NCI-H510A treated with DMSO at 0.1 percent for 48 hours (cell line): Measurements from ENCODE around the gene SLCO1B1.
"Not testable (repeated sequence)": the region's sequence is repeated elsewhere in the genome, so short reads cannot be mapped to it uniquely, and the experiment has no call there.

ENCODE experiments used
- DNase-seq: peaks from one replicate; lab custom pipeline; 2025; lab: John Stamatoyannopoulos, UW

Gene SLCO1B1

GRCh38 chr12:21130998-21131397, at the start of gene SLCO1B1:
Gene SLCO1B1, plus strand, starts transcription at chr12:21131194. Its CDS starts 10,381 bp downstream, at chr12:21141575.
- no peak for DNase-seq

- not testable (repeated sequence) for DNase-seq
Measured at GRCh38 chr12:21084753-21085152, 46.2 kb upstream of the SLCO1B1 start.

- DNase-seq: no peak
Measured at GRCh38 chr12:21111732-21112131, 19.3 kb upstream of the SLCO1B1 start.

GRCh38 chr12:21113266-21113665, 17.7 kb upstream of the SLCO1B1 start:
- no peak for DNase-seq

GRCh38 chr12:21117995-21118394, 13.0 kb upstream of the SLCO1B1 start:
- DNase-seq: no peak

- no peak for DNase-seq
Measured at GRCh38 chr12:21118760-21119159, 12.2 kb upstream of the SLCO1B1 start.

- no peak for DNase-seq
Measured at GRCh38 chr12:21129351-21129750, 1.6 kb upstream of the SLCO1B1 start.

- no peak for DNase-seq
Measured at GRCh38 chr12:21129906-21130305, 1.1 kb upstream of the SLCO1B1 start.

- not testable (repeated sequence) for DNase-seq
Measured at GRCh38 chr12:21137318-21137999, 6.5 kb downstream of the SLCO1B1 start.

- DNase-seq: no peak
Measured at GRCh38 chr12:21138016-21138415, 7.0 kb downstream of the SLCO1B1 start.

- no peak for DNase-seq
Measured at GRCh38 chr12:21144309-21144708, 13.3 kb downstream of the SLCO1B1 start.

GRCh38 chr12:21149861-21150260, 18.9 kb downstream of the SLCO1B1 start:
- DNase-seq: not testable (repeated sequence)

- no peak for DNase-seq
Measured at GRCh38 chr12:21151184-21151583, 20.2 kb downstream of the SLCO1B1 start.

GRCh38 chr12:21155522-21156351, 24.7 kb downstream of the SLCO1B1 start:
- no peak for DNase-seq

GRCh38 chr12:21165048-21165447, 34.1 kb downstream of the SLCO1B1 start:
- no peak for DNase-seq

GRCh38 chr12:21169878-21170472, 39.0 kb downstream of the SLCO1B1 start:
- DNase-seq: peak; percentile 23

GRCh38 chr12:21172079-21172478, 41.1 kb downstream of the SLCO1B1 start:
- DNase-seq: no peak

- no peak for DNase-seq
Measured at GRCh38 chr12:21183721-21184275, 52.8 kb downstream of the SLCO1B1 start.

GRCh38 chr12:21190016-21190415, 59.0 kb downstream of the SLCO1B1 start:
- no peak for DNase-seq

- DNase-seq: not testable (repeated sequence)
Measured at GRCh38 chr12:21214433-21214832, 83.4 kb downstream of the SLCO1B1 start.

- no peak for DNase-seq
Measured at GRCh38 chr12:21219206-21219605, 88.2 kb downstream of the SLCO1B1 start.

- DNase-seq: no peak
Measured at GRCh38 chr12:21220266-21220665, 89.3 kb downstream of the SLCO1B1 start.

- no peak for DNase-seq
Measured at GRCh38 chr12:21221072-21221471, 90.1 kb downstream of the SLCO1B1 start.
